Ishikawa (cell line): ENCODE data around the gene CAV3.
A peak's percentile ranks its signal among the peaks of the same experiment; 100 is the strongest.

Experiments used
- CEBPB ChIP-seq: IDR thresholded peaks from 2 replicates; pipeline ENCODE4 v1.6.1; 2012
- CREB1 ChIP-seq: IDR thresholded peaks from 2 replicates; pipeline ENCODE4 v1.6.1; 2012; ENCODE audit warnings: low read depth
- EGR1 ChIP-seq: IDR thresholded peaks from 2 replicates; pipeline ENCODE4 v1.6.1; 2012
- EP300 ChIP-seq: IDR thresholded peaks from 2 replicates; pipeline ENCODE4 v1.6.1; 2012; ENCODE audit warnings: borderline replicate concordance
- FOXM1 ChIP-seq: IDR thresholded peaks from 2 replicates; pipeline ENCODE4 v1.6.1; 2012; ENCODE audit warnings: low read depth, borderline replicate concordance
- MAX ChIP-seq: IDR thresholded peaks from 2 replicates; pipeline ENCODE4 v1.6.1; 2012
- NFIC ChIP-seq: IDR thresholded peaks from 2 replicates; pipeline ENCODE4 v1.6.1; 2012
- RAD21 ChIP-seq: IDR thresholded peaks from 2 replicates; pipeline ENCODE4 v1.6.1; 2012; ENCODE audit warnings: low read depth
- REST ChIP-seq: IDR thresholded peaks from 2 replicates; pipeline ENCODE4 v1.6.1; 2012; ENCODE audit warnings: low read depth, mild to moderate bottlenecking
- TAF1 ChIP-seq: IDR thresholded peaks from 2 replicates; pipeline ENCODE4 v1.6.1; 2012; ENCODE audit warnings: low read depth, mild to moderate bottlenecking
- TCF12 ChIP-seq: IDR thresholded peaks from 2 replicates; pipeline ENCODE4 v1.6.1; 2012; ENCODE audit warnings: low read depth
- TEAD4 ChIP-seq: IDR thresholded peaks from 2 replicates; pipeline ENCODE4 v1.6.1; 2012
- USF1 ChIP-seq: IDR thresholded peaks from 2 replicates; pipeline ENCODE4 v1.6.1; 2012
- YY1 ChIP-seq: IDR thresholded peaks from 2 replicates; pipeline ENCODE4 v1.6.1; 2012; ENCODE audit warnings: low read depth
- ZBTB7A ChIP-seq: IDR thresholded peaks from 2 replicates; pipeline ENCODE4 v1.6.1; 2012; ENCODE audit warnings: low read depth

The CAV3 gene

GRCh38 chr3:8734908-8735307 lies 1.3 kb downstream of the CAV3 start:
- TF ChIP-seq CEBPB (no peak), NFIC (no peak), RAD21 (no peak), EP300 (no peak)

GRCh38 chr3:8736436-8736835 lies 2.8 kb downstream of the CAV3 start:
- TF ChIP-seq USF1 (no peak), CREB1 (no peak), CEBPB (no peak), FOXM1 (no peak), TEAD4 (no peak), TCF12 (no peak), EP300 (no peak), EGR1 (no peak), TAF1 (no peak), NFIC (no peak)

GRCh38 chr3:8737301-8737700 lies 3.7 kb downstream of the CAV3 start:
- no peak for TF ChIP-seq EGR1
- TF ChIP-seq CEBPB, result no peak
- TF ChIP-seq FOXM1, result no peak
- no peak for TF ChIP-seq TAF1
- no peak for TF ChIP-seq RAD21

GRCh38 chr3:8737823-8738222 lies 4.2 kb downstream of the CAV3 start:
- TF ChIP-seq YY1 (no peak), TAF1 (no peak), REST (no peak), CREB1 (no peak)

GRCh38 chr3:8738639-8739038 lies 5.0 kb downstream of the CAV3 start:
- TF ChIP-seq NFIC (no peak), CREB1 (no peak), REST (no peak), FOXM1 (no peak), USF1 (no peak), TEAD4 (no peak), YY1 (no peak), RAD21 (no peak), EP300 (no peak), TCF12 (no peak), TAF1 (no peak), EGR1 (no peak), CEBPB (no peak), ZBTB7A (no peak), MAX (no peak)

GRCh38 chr3:8739757-8740504 lies 6.3 kb downstream of the CAV3 start:
- TF ChIP-seq RAD21, result no peak
- TF ChIP-seq TEAD4, result peak; percentile 60
- TF ChIP-seq YY1, result peak; percentile 42; the same call in 1 of the 2 replicates

GRCh38 chr3:8741581-8742261 lies 8.1 kb downstream of the CAV3 start:
- TF ChIP-seq REST (peak; percentile 55), CREB1 (no peak), EP300 (peak; percentile 53; the same call in 1 of the 2 replicates), TEAD4 (peak; percentile 77), FOXM1 (no peak), CEBPB (no peak), TCF12 (0 out of 2 replicates have a peak, but pooled peaks have one; percentile 53), ZBTB7A (0 out of 2 replicates have a peak, but pooled peaks have one; percentile 4), MAX (no peak), USF1 (no peak), RAD21 (no peak), NFIC (no peak), TAF1 (no peak), EGR1 (peak; percentile 96), YY1 (no peak)
